Measurements from ENCODE around the gene MTAP.

DNA sequence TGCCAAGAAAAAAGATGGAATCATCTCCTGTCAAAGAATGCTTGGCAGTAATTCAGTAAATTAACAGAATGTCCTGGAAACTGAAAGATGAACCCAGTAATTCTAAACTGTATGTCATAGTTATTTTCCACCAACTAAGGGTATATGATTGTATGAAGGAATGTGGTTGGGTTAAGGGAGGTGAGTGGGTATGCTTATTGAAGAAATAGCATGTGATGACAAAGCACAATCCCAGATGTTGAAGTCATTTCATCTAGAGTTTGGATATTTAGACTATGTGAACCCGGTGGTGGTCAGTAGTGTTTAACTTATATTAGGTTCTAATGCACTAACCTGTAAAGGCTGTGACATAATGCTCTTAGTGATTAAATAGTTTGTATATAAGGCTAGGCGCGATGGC, 104.4 kb downstream of the MTAP start:
- TF ChIP-seq, protein P1, sequence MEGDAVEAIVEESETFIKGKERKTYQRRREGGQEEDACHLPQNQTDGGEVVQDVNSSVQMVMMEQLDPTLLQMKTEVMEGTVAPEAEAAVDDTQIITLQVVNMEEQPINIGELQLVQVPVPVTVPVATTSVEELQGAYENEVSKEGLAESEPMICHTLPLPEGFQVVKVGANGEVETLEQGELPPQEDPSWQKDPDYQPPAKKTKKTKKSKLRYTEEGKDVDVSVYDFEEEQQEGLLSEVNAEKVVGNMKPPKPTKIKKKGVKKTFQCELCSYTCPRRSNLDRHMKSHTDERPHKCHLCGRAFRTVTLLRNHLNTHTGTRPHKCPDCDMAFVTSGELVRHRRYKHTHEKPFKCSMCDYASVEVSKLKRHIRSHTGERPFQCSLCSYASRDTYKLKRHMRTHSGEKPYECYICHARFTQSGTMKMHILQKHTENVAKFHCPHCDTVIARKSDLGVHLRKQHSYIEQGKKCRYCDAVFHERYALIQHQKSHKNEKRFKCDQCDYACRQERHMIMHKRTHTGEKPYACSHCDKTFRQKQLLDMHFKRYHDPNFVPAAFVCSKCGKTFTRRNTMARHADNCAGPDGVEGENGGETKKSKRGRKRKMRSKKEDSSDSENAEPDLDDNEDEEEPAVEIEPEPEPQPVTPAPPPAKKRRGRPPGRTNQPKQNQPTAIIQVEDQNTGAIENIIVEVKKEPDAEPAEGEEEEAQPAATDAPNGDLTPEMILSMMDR (IDR thresholded peaks at IDR 0.05 in 2 of 3, conservative IDR thresholded peaks at IDR 0.05 in 1 of 3; ENCODE audit: borderline replicate concordance in 1 of 3, insufficient read depth in 1 of 3, low read depth in 2 of 3, low read length in 2 of 3) = no peak
- no peak for TF ChIP-seq POLR2A (IDR thresholded peaks at IDR 0.05; ENCODE audit: borderline replicate concordance, extremely low read depth, insufficient read depth, insufficient read length)
- TF ChIP-seq EGR1 (IDR thresholded peaks at IDR 0.05; ENCODE audit: low read depth) = no peak
- TF ChIP-seq POLR2AphosphoS5 (IDR thresholded peaks at IDR 0.05; ENCODE audit: low read depth, low read length) = no peak
- no peak for TF ChIP-seq SP1 (IDR thresholded peaks at IDR 0.05; ENCODE audit: low read depth)
- TF ChIP-seq, protein P2, sequence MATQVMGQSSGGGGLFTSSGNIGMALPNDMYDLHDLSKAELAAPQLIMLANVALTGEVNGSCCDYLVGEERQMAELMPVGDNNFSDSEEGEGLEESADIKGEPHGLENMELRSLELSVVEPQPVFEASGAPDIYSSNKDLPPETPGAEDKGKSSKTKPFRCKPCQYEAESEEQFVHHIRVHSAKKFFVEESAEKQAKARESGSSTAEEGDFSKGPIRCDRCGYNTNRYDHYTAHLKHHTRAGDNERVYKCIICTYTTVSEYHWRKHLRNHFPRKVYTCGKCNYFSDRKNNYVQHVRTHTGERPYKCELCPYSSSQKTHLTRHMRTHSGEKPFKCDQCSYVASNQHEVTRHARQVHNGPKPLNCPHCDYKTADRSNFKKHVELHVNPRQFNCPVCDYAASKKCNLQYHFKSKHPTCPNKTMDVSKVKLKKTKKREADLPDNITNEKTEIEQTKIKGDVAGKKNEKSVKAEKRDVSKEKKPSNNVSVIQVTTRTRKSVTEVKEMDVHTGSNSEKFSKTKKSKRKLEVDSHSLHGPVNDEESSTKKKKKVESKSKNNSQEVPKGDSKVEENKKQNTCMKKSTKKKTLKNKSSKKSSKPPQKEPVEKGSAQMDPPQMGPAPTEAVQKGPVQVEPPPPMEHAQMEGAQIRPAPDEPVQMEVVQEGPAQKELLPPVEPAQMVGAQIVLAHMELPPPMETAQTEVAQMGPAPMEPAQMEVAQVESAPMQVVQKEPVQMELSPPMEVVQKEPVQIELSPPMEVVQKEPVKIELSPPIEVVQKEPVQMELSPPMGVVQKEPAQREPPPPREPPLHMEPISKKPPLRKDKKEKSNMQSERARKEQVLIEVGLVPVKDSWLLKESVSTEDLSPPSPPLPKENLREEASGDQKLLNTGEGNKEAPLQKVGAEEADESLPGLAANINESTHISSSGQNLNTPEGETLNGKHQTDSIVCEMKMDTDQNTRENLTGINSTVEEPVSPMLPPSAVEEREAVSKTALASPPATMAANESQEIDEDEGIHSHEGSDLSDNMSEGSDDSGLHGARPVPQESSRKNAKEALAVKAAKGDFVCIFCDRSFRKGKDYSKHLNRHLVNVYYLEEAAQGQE (IDR thresholded peaks at IDR 0.05; ENCODE audit: low read depth) = no peak
- TF ChIP-seq ELF1 (IDR thresholded peaks at IDR 0.05; ENCODE audit: borderline replicate concordance, low read depth) = no peak

All from HCT116 (cell line).